ENCODE measurements around the gene HELB.

- no peak for TF ChIP-seq TAF1 (IDR thresholded peaks at IDR 0.05; ENCODE audit: low read depth, low read length)
- TF ChIP-seq POLR2A (IDR thresholded peaks at IDR 0.05; ENCODE audit: low read depth, low read length) = no peak
- no peak for TF ChIP-seq SPI1 (IDR thresholded peaks at IDR 0.05; ENCODE audit: low read depth, low read length)
- no peak for TF ChIP-seq PAX5 (IDR thresholded peaks at IDR 0.05; ENCODE audit: insufficient read depth, low read length, severe bottlenecking)
- TF ChIP-seq POLR2AphosphoS5 (IDR thresholded peaks at IDR 0.05; ENCODE audit: low read depth, low read length) = no peak
These were observed 27.3 kb upstream of the HELB start for GRCh38 chr12:66275040-66275439.

Data from GM12891 (cell line).